CD4-positive, alpha-beta T cell treated with Interleukin-4 for 1 hour (primary cell): Measurements from ENCODE around the gene PACRG.

ENCODE experiments used
- DNase-seq, 2 donors: peaks; one replicate each; pipeline ENCODE4 v3.0.0-alpha.2; 2020 to 2022

Gene PACRG

GRCh38 chr6:162798546-162799266 is 70.9 kb downstream of the PACRG start:
- DNase-seq, result peak in 1 of 2 donors; percentile 22

- DNase-seq, result no peak
These were observed 86.7 kb downstream of the PACRG start for GRCh38 chr6:162814426-162814973.

GRCh38 chr6:162817196-162817595 is 89.4 kb downstream of the PACRG start:
- no peak for DNase-seq

GRCh38 chr6:162819284-162819683 is 91.5 kb downstream of the PACRG start:
- no peak for DNase-seq

- no peak for DNase-seq
These were observed 93.3 kb downstream of the PACRG start for GRCh38 chr6:162821102-162821501.

GRCh38 chr6:162825597-162825996 is 97.8 kb downstream of the PACRG start:
- no peak for DNase-seq

GRCh38 chr6:162829013-162829742 is 101.4 kb downstream of the PACRG start:
- no peak for DNase-seq

- DNase-seq, result no peak
These were observed 106.0 kb downstream of the PACRG start for GRCh38 chr6:162833776-162834175.

GRCh38 chr6:162845972-162846371 is 118.2 kb downstream of the PACRG start:
- DNase-seq, result no peak

GRCh38 chr6:162846723-162847122 is 118.9 kb downstream of the PACRG start:
- DNase-seq, result no peak

GRCh38 chr6:162849269-162849668 is 121.5 kb downstream of the PACRG start:
- DNase-seq, result no peak

GRCh38 chr6:162852192-162852591 is 124.4 kb downstream of the PACRG start:
- DNase-seq, result no peak

- DNase-seq, result no peak
These were observed 125.2 kb downstream of the PACRG start for GRCh38 chr6:162852840-162853577.

GRCh38 chr6:162854228-162854627 is 126.5 kb downstream of the PACRG start:
- DNase-seq, result no peak

- no peak for DNase-seq
These were observed 127.0 kb downstream of the PACRG start for GRCh38 chr6:162854734-162855191.

- no peak for DNase-seq
These were observed 129.1 kb downstream of the PACRG start for GRCh38 chr6:162856885-162857284.

GRCh38 chr6:162857326-162857725 is 129.6 kb downstream of the PACRG start:
- no peak for DNase-seq

- no peak for DNase-seq
These were observed 134.7 kb downstream of the PACRG start for GRCh38 chr6:162862462-162862861.

- no peak for DNase-seq
These were observed 135.2 kb downstream of the PACRG start for GRCh38 chr6:162862941-162863340.

- DNase-seq, result no peak
These were observed 136.0 kb downstream of the PACRG start for GRCh38 chr6:162863821-162864220.

- no peak for DNase-seq
These were observed 137.1 kb downstream of the PACRG start for GRCh38 chr6:162864911-162865310.

- no peak for DNase-seq
These were observed 138.9 kb downstream of the PACRG start for GRCh38 chr6:162866656-162867055.

- no peak for DNase-seq
These were observed 140.6 kb downstream of the PACRG start for GRCh38 chr6:162868397-162868796.
